HG03460 (cell line): ENCODE data around the gene HVCN1.
"Not testable (repeated sequence)": the region's sequence is repeated elsewhere in the genome, so short reads cannot be mapped to it uniquely, and the experiment has no call there.

Experiments used
- ATAC-seq: cut with Tn5 transposase; IDR thresholded peaks from one replicate; pipeline ENCODE4 v1.9.1; 2021; ENCODE audit not compliant: unreplicated experiment

Gene HVCN1

GRCh38 chr12:110619534-110619953 is 69.4 kb downstream of the HVCN1 start:
- peak; percentile 63 for ATAC-seq

DNA sequence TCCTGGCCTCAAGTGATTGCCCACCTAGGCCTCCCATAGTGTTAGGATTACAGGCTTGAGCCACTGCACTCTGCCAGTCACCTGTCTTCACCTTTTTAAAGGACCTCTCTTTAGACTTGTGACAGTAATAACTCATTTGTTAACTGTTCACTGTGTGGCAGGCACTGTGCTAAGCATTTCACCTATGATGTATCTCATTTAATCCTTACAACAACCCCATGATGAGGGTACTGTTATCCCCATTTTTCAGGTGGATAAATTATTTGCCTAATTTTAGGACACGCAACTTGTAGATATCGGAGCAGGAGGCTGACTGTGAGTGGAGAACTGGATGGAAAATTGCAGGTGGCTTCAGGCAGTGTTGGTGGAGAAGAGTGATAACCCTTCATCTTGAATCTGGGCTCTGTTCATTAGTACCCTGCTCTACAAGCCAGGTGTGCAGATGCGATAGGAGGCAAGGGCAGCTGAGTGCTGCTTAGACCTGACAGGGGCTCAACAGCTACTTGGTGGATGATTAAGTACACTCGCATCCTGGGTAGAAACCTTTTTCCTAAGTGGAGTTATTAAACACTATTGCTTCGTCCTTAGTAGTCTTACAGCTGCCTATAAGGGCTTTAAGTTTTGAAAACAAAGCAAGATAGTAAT is 72.3 kb downstream of the HVCN1 start:
- ATAC-seq = no peak

DNA sequence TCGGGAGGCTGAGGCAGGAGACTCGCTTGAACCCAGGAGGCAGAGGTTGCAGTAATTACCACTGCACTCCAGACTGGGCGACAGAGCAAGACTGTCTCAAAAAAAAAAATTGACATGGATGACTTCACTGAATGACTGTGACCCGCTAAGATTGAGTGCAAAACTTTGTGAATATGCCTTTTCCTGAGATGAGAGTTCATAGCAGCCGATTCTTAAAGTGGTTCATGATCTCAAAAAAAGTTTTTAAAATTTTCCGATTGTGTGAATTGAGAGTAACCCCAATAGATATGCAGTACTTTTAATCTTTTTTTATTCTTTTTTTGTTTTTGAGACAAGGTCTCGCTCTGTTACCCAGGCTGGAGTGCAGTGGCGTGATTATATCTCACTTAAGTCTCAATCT is 73.7 kb downstream of the HVCN1 start:
- ATAC-seq = no peak

DNA sequence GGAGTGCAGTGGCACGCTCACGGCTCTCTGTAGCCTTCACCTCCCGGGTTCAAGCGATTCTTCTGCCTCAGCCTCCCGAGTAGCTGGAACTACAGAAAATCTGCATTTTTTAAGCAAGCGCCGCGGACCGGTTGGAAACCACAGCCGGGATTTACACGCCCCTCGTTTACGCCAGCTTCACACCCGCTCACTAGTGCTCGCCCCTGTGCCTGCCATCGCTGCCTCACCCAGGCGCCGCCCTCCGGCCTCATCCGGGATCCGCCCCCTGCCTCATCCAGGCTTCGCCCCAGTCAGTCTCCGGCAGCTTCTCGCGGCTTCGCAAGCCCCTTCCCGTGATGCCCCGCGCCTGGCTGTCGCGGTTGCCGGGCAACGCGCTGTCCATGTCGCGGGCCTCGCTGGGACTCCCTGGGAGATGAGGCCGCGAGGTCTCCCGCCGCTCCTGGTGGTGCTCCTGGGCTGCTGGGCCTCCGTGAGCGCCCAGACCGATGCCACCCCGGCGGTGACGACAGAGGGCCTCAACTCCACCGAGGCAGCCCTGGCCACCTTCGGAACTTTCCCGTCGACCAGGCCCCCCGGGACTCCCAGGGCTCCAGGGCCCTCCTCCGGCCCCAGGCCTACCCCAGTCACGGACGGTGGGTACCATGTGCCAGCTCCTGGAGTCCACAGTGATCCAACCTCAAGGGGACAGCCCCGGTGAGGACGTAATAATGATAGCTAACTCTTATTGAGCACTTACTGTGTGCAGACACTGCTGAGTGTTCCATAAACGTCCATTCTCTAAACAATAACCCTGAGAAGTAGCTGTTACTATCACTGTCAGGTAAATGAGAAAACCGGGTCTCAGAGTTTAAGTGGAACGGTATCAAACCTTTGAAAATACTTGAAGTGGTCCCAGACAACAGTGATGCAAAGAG is 74.9 kb downstream of the HVCN1 start, which contains the start of gene TCTN1:
TSS of gene TCTN1 (plus strand) at position 359 of the 914 bp plus-strand sequence. CDS start at position 413, 54 bp downstream.
- ATAC-seq = peak; percentile 95

- ATAC-seq = no peak
Observed at GRCh38 chr12:110613071-110613770, 75.7 kb downstream of the HVCN1 start.

DNA sequence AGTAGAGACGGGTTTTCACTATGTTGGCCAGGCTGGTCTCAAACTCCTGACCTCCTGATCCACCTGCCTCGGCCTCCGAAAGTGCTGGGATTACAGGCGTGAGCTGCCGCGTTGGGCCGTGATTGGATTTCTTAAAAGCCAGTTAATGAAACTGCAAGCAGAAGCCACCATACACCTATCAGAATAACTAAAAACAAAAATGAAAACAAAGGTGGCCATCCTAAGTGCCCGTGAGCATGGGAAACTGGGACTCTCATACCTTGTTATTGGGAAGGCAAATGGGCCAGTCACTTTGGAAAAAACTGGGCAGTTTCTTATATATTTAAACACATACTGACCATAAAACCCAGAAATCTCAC is 82.7 kb downstream of the HVCN1 start:
- ATAC-seq = no peak

GRCh38 chr12:110602085-110602814 is 86.7 kb downstream of the HVCN1 start:
- not testable (repeated sequence) for ATAC-seq

DNA sequence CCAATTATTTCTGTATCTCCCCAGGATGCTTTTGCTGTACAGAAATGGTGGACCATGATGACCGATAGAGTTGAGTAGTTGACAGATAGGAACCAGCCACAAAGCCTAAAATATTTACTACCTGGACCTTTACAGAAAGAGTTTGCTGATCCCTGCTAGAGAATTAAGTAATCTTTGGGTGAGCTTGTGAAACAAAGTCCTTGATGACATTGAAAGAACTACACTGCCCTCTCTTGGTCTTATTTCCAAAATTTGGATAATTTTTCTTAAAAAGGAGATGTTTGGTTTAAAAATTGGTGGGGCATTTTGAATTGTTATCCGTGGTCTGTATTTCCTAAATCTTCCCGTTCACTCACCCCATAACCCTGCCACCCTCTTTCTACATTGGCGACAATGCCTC is 88.7 kb downstream of the HVCN1 start:
- no peak for ATAC-seq

DNA sequence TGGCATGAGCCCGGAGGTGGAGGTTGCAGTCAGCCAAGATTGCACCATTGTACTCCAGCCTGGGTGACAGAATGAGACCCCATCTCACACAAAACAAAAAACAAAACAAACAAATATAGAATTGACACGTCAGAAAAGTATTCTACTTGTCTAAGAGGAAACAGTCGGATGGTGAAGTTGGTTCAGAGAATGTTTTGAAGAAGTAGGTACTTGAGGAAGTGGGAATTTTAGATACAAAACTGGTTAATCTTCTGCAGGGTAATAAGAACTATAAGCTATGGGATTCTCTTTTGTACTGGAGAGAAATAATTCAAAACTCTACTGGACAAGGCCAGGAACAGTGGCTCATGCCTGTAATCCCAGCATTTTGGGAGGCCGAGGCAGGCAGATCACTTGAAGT is 89.6 kb downstream of the HVCN1 start:
- ATAC-seq = no peak
